ENCODE results near the gene GULP1. TPM values are rescaled to one million over a fixed set of nuclear protein-coding genes. Genes with fewer than 3 reads are reported as not detected.

Gene GULP1
- total and polyA plus RNA-seq, 12 donors = 5.8 to 122 (median 51.5) TPM

DNA sequence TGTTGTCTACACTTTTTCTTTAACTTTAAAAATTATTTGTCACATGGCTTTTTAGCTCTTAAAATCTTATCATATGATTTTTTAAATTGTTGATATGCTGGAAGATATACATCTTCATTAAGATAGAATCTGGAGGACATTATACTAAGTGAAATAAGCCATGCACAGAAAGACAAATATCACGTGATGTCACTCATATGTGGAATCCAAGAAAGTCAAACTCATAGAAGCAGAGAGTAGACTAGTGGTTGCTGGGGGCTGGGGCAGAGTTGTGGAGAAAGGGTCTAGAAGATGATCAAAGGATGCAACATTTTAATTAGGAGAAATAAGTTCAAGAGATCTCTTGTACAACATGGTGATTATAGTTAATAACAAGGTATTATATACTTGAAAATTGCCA is 280.9 kb downstream of the GULP1 start:
- WGBS, 4 donors = 91 to 97% (median 94%) methylated on average over 1 of the region's 1 CpG
- H3K27me3 ChIP-seq = no peaks in the 10 kb centered on the region
- no peaks in the 10 kb centered on the region for H3K36me3 ChIP-seq (replicated peaks in 1 of 2)
- H3K4me3 ChIP-seq = no peak overlapping the region
- no peaks in the 10 kb centered on the region for H3K9me3 ChIP-seq (replicated peaks in 1 of 3)
- no peak for TF ChIP-seq CTCF (IDR thresholded peaks at IDR 0.05)
- TF ChIP-seq POLR2A (IDR thresholded peaks at IDR 0.05) = no peak
- no peak overlapping the region for H3K27ac ChIP-seq
- H3K4me1 ChIP-seq (replicated peaks in 1 of 2) = no peaks in the 10 kb centered on the region
- no peak for DNase-seq
- intact Hi-C loops (cut with DNase I) = no loop called here

- 80 to 94% (median 91%) methylated on average over 1 of the region's 1 CpG for WGBS, 4 donors
- H3K9me3 ChIP-seq (replicated peaks in 1 of 3) = no peaks in the 10 kb centered on the region
- H3K4me1 ChIP-seq (replicated peaks in 1 of 2) = no peaks in the 10 kb centered on the region
- no peak overlapping the region for H3K27ac ChIP-seq
- TF ChIP-seq POLR2A (IDR thresholded peaks at IDR 0.05) (no peak), CTCF (IDR thresholded peaks at IDR 0.05) (no peak)
- DNase-seq = no peak
- H3K27me3 ChIP-seq = no peaks in the 10 kb centered on the region
- no peaks in the 10 kb centered on the region for H3K36me3 ChIP-seq (replicated peaks in 1 of 2)
- no peak overlapping the region for H3K4me3 ChIP-seq
- intact Hi-C loops (cut with DNase I) = no loop called here
These were observed 281.8 kb downstream of the GULP1 start for GRCh38 chr2:188573453-188573852.

GRCh38 chr2:188576006-188576405 is 284.3 kb downstream of the GULP1 start:
- intact Hi-C loops (cut with DNase I) = no loop called here
- Histone ChIP-seq H3K27me3 (no peaks in the 10 kb centered on the region), H3K9me3 (replicated peaks in 1 of 3) (no peaks in the 10 kb centered on the region), H3K36me3 (replicated peaks in 1 of 2) (no peaks in the 10 kb centered on the region), H3K4me3 (no peak overlapping the region), H3K27ac (no peak overlapping the region), H3K4me1 (replicated peaks in 1 of 2) (no peaks in the 10 kb centered on the region)
- DNase-seq = no peak
- TF ChIP-seq POLR2A (IDR thresholded peaks at IDR 0.05) = no peak
- no peak for TF ChIP-seq CTCF (IDR thresholded peaks at IDR 0.05)
- 87 to 94% (median 91%) methylated on average over 2 of the region's 2 CpGs for WGBS, 4 donors

DNA sequence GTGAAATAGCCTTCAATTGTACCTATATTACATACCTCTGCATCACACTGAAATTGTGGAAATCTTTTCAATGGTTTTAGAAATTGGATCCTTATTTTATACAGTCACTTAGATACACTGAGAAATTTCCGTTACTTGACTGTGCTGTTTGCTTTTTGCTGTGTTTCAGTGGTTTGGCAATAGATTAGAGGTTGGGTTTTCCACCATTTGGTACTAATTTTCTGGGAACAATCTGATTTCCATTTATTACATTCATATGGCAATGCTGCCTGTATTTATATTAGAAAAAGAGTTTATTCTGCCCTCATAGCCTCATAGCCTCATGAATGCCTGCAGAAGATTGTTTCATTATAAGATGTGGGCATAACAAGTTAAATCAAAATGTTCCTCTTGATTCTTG is 285.0 kb downstream of the GULP1 start:
- intact Hi-C loops (cut with DNase I) = no loop called here
- no peak for DNase-seq
- H3K4me3 ChIP-seq = no peak overlapping the region
- H3K9me3 ChIP-seq (replicated peaks in 1 of 3) = no peaks in the 10 kb centered on the region
- WGBS, 4 donors = 81 to 100% (median 89%) methylated on average over 1 of the region's 1 CpG
- TF ChIP-seq CTCF (IDR thresholded peaks at IDR 0.05) (no peak), POLR2A (IDR thresholded peaks at IDR 0.05) (no peak)
- H3K4me1 ChIP-seq (replicated peaks in 1 of 2) = no peaks in the 10 kb centered on the region
- no peaks in the 10 kb centered on the region for H3K27me3 ChIP-seq
- H3K36me3 ChIP-seq (replicated peaks in 1 of 2) = no peaks in the 10 kb centered on the region
- H3K27ac ChIP-seq = no peak overlapping the region

Data from adrenal gland (tissue), 12 donors.